ENCODE results near the gene TRAF2.

GRCh38 chr9:136952876-136953770, 66.8 kb downstream of the TRAF2 start:
- TF ChIP-seq CTCF (conservative IDR thresholded peaks at IDR 0.05; ENCODE audit: low read depth, low read length) (no peak), CEBPB (IDR thresholded peaks at IDR 0.05; ENCODE audit: low read depth, low read length) (no peak)
